PC-3 (cell line): ENCODE results near the gene UNC13A.

Experiments
- CTCF ChIP-seq: fragments of 300-600 bp; sonication (generic); conservative IDR thresholded peaks from 2 replicates; pipeline ENCODE4 v1.5.1; 2017; ENCODE audit warnings: antibody characterized with exemption, low read depth, mild to moderate bottlenecking, low read length
- EZH2phosphoT487 ChIP-seq: fragments of 300-600 bp; sonication (generic); IDR thresholded peaks from 2 replicates; pipeline ENCODE4 v1.6.1; 2018; ENCODE audit warnings: mild to moderate bottlenecking, antibody characterized with exemption, low read length, borderline replicate concordance

- TF ChIP-seq EZH2phosphoT487 = no peak
- no peak for TF ChIP-seq CTCF
Observed at GRCh38 chr19:17629760-17630159, 58.4 kb downstream of the UNC13A start.
